ENCODE results near the gene DYNLL1. TPM values are rescaled to one million over a fixed set of nuclear protein-coding genes. Genes with fewer than 3 reads are reported as not detected.
"Not testable (repeated sequence)": the region's sequence is repeated elsewhere in the genome, so short reads cannot be mapped to it uniquely, and the experiment has no call there.

The DYNLL1 gene
- total RNA-seq, 3 donors from 2014 or later (not counting 1 experiment from before 2014, with no cell fraction given), result 69.7 to 110 (median 77.2) TPM

GRCh38 chr12:120485961-120486881 lies 9.7 kb upstream of the DYNLL1 start:
- peaks cover 46 to 55% of the 10 kb centered on the region in 2 donors for H3K4me1 Mint-ChIP-seq
- no peaks in the 10 kb centered on the region for H3K27me3 Mint-ChIP-seq (ENCODE audit: low read depth in 2 of 2)
- H3K4me1 ChIP-seq (ENCODE audit: control insufficient read depth, insufficient read depth, low read length), result peaks cover 18% of the 10 kb centered on the region
- no peak overlapping the region for H3K27ac Mint-ChIP-seq
- peaks cover 4% of the 10 kb centered on the region for H3K36me3 ChIP-seq (ENCODE audit: control insufficient read depth, insufficient read depth, low read length)
- ATAC-seq (no peak), DNase-seq (no peak)
- H3K27me3 ChIP-seq (ENCODE audit: control insufficient read depth, insufficient read depth, low read length), result no peaks in the 10 kb centered on the region
- no peaks in the 10 kb centered on the region for H3K9me3 Mint-ChIP-seq
- H3K9me3 ChIP-seq (ENCODE audit: control insufficient read depth, insufficient read depth, low read length), result no peaks in the 10 kb centered on the region
- H3K4me3 Mint-ChIP-seq, result no peak overlapping the region
- H3K4me3 ChIP-seq (ENCODE audit: low read length), result no peak overlapping the region
- no peak for TF ChIP-seq CTCF (IDR thresholded peaks at IDR 0.05)
- intact Hi-C loops (cut with micrococcal nuclease), result no loop called here
- 93% methylated on average over 5 of the region's 7 CpGs for WGBS (ENCODE audit: insufficient coverage)
- H3K27ac ChIP-seq (ENCODE audit: low read length), result no peak overlapping the region
- H3K36me3 Mint-ChIP-seq, result no peaks in the 10 kb centered on the region

GRCh38 chr12:120487552-120487951 lies 8.4 kb upstream of the DYNLL1 start:
- H3K9me3 Mint-ChIP-seq; intact Hi-C loops (cut with micrococcal nuclease); H3K9me3 ChIP-seq (ENCODE audit: control insufficient read depth, insufficient read depth, low read length); H3K27ac ChIP-seq (ENCODE audit: low read length); H3K27me3 ChIP-seq (ENCODE audit: control insufficient read depth, insufficient read depth, low read length); ATAC-seq; H3K36me3 ChIP-seq (ENCODE audit: control insufficient read depth, insufficient read depth, low read length); H3K4me3 ChIP-seq (ENCODE audit: low read length); H3K4me1 ChIP-seq (ENCODE audit: control insufficient read depth, insufficient read depth, low read length); H3K27me3 Mint-ChIP-seq (ENCODE audit: low read depth in 2 of 2); H3K36me3 Mint-ChIP-seq; H3K27ac Mint-ChIP-seq; H3K4me3 Mint-ChIP-seq; DNase-seq: not testable (repeated sequence)
- WGBS (ENCODE audit: insufficient coverage), result 98% methylated on average over 6 of the region's 7 CpGs
- H3K4me1 Mint-ChIP-seq, result peaks cover 36 to 47% of the 10 kb centered on the region in 2 donors

- no peak overlapping the region for H3K4me3 ChIP-seq (ENCODE audit: low read length)
- Mint-ChIP-seq H3K27ac (peak overlapping the region; percentile 27 to 46), H3K4me3 (no peak overlapping the region), H3K36me3 (no peaks in the 10 kb centered on the region), H3K27me3 (ENCODE audit: low read depth in 2 of 2) (no peaks in the 10 kb centered on the region), H3K9me3 (no peaks in the 10 kb centered on the region), H3K4me1 (peaks cover 30 to 41% of the 10 kb centered on the region in 2 donors)
- 77% methylated on average over 5 of the region's 5 CpGs for WGBS (ENCODE audit: insufficient coverage)
- intact Hi-C loops (cut with micrococcal nuclease), result no loop called here
- H3K27me3 ChIP-seq (ENCODE audit: control insufficient read depth, insufficient read depth, low read length), result no peaks in the 10 kb centered on the region
- TF ChIP-seq CTCF (IDR thresholded peaks at IDR 0.05), result no peak
- no peak overlapping the region for H3K27ac ChIP-seq (ENCODE audit: low read length)
- ATAC-seq (no peak), DNase-seq (no peak)
- no peaks in the 10 kb centered on the region for H3K4me1 ChIP-seq (ENCODE audit: control insufficient read depth, insufficient read depth, low read length)
- peaks cover 2% of the 10 kb centered on the region for H3K36me3 ChIP-seq (ENCODE audit: control insufficient read depth, insufficient read depth, low read length)
- H3K9me3 ChIP-seq (ENCODE audit: control insufficient read depth, insufficient read depth, low read length), result no peaks in the 10 kb centered on the region
Observed at GRCh38 chr12:120488057-120488640, 7.8 kb upstream of the DYNLL1 start.

GRCh38 chr12:120489018-120489417 lies 6.9 kb upstream of the DYNLL1 start:
- no peaks in the 10 kb centered on the region for H3K36me3 Mint-ChIP-seq
- H3K9me3 ChIP-seq (ENCODE audit: control insufficient read depth, insufficient read depth, low read length), result no peaks in the 10 kb centered on the region
- H3K4me3 Mint-ChIP-seq, result no peak overlapping the region
- 98% methylated on average over 4 of the region's 4 CpGs for WGBS (ENCODE audit: insufficient coverage)
- H3K4me1 ChIP-seq (ENCODE audit: control insufficient read depth, insufficient read depth, low read length), result no peaks in the 10 kb centered on the region
- TF ChIP-seq CTCF (IDR thresholded peaks at IDR 0.05), result no peak
- no peaks in the 10 kb centered on the region for H3K27me3 ChIP-seq (ENCODE audit: control insufficient read depth, insufficient read depth, low read length)
- intact Hi-C loops (cut with micrococcal nuclease), result no loop called here
- no peaks in the 10 kb centered on the region for H3K9me3 Mint-ChIP-seq
- H3K27ac ChIP-seq (ENCODE audit: low read length), result no peak overlapping the region
- H3K27ac Mint-ChIP-seq, result no peak overlapping the region
- ATAC-seq (no peak), DNase-seq (no peak)
- peaks cover 2% of the 10 kb centered on the region for H3K36me3 ChIP-seq (ENCODE audit: control insufficient read depth, insufficient read depth, low read length)
- no peak overlapping the region for H3K4me3 ChIP-seq (ENCODE audit: low read length)
- H3K4me1 Mint-ChIP-seq, result peaks cover 21 to 33% of the 10 kb centered on the region in 2 donors
- H3K27me3 Mint-ChIP-seq (ENCODE audit: low read depth in 2 of 2), result no peaks in the 10 kb centered on the region

All from natural killer cell (primary cell).